Chondrocyte (in vitro differentiated cells): ENCODE results near the gene ZNF554. TPM values are rescaled to one million over a fixed set of nuclear protein-coding genes. Genes with fewer than 3 reads are reported as not detected.

Experiments used
- DNase-seq: peaks from one replicate; pipeline ENCODE4 v3.0.0; 2021; ENCODE audit warnings: mixed read lengths, low spot score
- H3K27ac Mint-ChIP-seq: one replicate; pipeline ENCODE4 v1.8.0; 2021; ENCODE audit warnings: mild to moderate bottlenecking, moderate library complexity, mixed read lengths; ENCODE audit not compliant: unreplicated experiment
- H3K27me3 Mint-ChIP-seq: 2 replicates; pipeline ENCODE4 v1.8.0; 2021; ENCODE audit warnings: low read depth, mixed read lengths
- H3K36me3 Mint-ChIP-seq: 2 replicates; pipeline ENCODE4 v1.8.0; 2021; ENCODE audit warnings: low read depth, mixed read lengths
- H3K4me1 Mint-ChIP-seq: 2 replicates; pipeline ENCODE4 v1.8.0; 2021; ENCODE audit warnings: low read depth, mild to moderate bottlenecking, mixed read lengths
- H3K4me3 Mint-ChIP-seq: one replicate; pipeline ENCODE4 v1.8.0; 2021; ENCODE audit warnings: mild to moderate bottlenecking, moderate library complexity, mixed read lengths; ENCODE audit not compliant: unreplicated experiment
- H3K9me3 Mint-ChIP-seq: 2 replicates; pipeline ENCODE4 v1.8.0; 2021; ENCODE audit warnings: low read depth, mixed read lengths
- total RNA-seq: library from RNA; stranded (reverse); gene quantifications from 3 replicates; pipeline ENCODE4 v1.2.1, GENCODE V29; 2021
- TF ChIP-seq, protein P1 (sequence below): fragments of 200-600 bp; sonication (generic); IDR thresholded peaks from 2 replicates; pipeline ENCODE4 v1.5.0; 2021; ENCODE audit warnings: antibody characterized with exemption, mild to moderate bottlenecking, moderate library complexity

ZNF554 gene
- total RNA-seq, 1 donor from 2014 or later = 4.1 TPM

DNA sequence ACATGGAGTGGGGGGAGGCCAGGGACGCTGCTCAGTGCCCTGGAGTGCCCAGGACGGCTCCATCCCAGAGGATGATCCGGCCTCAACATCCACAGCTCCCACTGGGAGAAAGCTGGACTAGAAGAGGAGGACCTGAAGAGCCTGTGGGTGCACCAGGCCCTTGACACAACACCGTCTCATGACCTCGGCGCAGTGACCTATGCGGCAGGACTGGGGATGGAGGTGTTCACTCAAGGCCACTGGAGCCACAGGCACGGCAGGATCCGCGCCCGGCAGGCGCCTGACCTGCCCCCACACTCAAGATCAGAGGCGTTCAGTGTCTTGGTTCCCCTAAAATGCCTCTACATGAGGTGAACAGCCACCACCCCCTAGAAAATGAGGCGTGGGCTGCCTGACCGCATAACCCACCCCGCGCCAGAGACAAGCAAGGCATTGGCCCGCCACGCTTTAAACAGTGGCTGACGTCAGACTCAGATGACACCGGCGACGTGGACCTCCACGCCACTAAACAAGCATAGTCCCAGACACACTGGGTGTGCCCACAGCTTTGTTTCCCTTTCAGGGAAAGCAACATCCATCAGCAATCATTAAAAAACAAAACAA is 44.6 kb upstream of the ZNF554 start:
- no peak overlapping the region for H3K4me3 Mint-ChIP-seq
- peaks cover 1% of the 10 kb centered on the region for H3K36me3 Mint-ChIP-seq
- H3K27me3 Mint-ChIP-seq = no peaks in the 10 kb centered on the region
- DNase-seq = no peak
- no peaks in the 10 kb centered on the region for H3K9me3 Mint-ChIP-seq
- peak overlapping the region; percentile 52 for H3K27ac Mint-ChIP-seq
- TF ChIP-seq, protein P1, sequence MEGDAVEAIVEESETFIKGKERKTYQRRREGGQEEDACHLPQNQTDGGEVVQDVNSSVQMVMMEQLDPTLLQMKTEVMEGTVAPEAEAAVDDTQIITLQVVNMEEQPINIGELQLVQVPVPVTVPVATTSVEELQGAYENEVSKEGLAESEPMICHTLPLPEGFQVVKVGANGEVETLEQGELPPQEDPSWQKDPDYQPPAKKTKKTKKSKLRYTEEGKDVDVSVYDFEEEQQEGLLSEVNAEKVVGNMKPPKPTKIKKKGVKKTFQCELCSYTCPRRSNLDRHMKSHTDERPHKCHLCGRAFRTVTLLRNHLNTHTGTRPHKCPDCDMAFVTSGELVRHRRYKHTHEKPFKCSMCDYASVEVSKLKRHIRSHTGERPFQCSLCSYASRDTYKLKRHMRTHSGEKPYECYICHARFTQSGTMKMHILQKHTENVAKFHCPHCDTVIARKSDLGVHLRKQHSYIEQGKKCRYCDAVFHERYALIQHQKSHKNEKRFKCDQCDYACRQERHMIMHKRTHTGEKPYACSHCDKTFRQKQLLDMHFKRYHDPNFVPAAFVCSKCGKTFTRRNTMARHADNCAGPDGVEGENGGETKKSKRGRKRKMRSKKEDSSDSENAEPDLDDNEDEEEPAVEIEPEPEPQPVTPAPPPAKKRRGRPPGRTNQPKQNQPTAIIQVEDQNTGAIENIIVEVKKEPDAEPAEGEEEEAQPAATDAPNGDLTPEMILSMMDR = no peak
- H3K4me1 Mint-ChIP-seq = peaks cover 15% of the 10 kb centered on the region

DNA sequence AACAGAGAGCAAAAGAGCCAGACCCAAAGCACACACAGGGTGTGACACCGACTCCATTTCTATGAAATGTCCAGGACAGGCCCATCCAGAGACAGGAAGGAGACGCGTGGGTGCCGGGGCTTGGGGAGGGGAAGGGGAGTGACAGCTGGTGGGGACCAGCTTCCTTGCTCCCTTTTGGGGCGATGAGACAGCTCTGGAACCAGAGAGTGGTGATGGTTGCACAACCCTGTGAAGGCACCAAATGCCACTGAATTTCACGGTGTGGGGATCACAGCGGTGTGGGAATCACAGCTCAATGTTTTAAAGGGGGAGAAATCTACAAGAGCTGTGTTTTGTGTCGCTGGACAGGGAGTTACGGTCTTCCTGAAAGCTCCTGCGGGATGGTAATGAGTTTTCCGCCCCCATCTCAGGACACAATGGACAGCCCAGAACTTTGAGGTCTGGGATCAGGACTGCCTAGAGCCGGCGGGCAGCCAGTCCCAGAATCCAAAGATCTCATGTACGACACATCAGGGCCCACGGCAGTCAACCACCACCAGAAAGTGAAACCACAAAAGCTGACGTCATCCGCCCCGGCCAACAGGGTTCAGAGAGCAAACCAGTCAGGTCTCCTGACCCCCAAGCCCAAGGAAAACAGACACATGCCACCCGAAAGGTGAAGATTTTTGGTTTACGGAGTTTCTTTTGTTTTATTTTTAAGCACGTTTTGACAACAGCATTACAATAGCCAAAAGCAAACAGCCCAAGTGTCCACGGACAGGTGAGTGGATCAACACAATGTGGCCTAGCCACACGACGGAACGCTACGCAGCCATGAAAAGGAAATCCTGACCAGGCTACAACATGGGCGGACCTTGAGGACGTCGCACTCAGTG is 43.9 kb upstream of the ZNF554 start:
- DNase-seq = no peak
- Mint-ChIP-seq H3K27ac (peak overlapping the region; percentile 52), H3K4me3 (no peak overlapping the region), H3K4me1 (peaks cover 17% of the 10 kb centered on the region), H3K36me3 (peaks cover 1% of the 10 kb centered on the region), H3K9me3 (no peaks in the 10 kb centered on the region), H3K27me3 (no peaks in the 10 kb centered on the region)
- TF ChIP-seq, protein P1 = no peak

DNA sequence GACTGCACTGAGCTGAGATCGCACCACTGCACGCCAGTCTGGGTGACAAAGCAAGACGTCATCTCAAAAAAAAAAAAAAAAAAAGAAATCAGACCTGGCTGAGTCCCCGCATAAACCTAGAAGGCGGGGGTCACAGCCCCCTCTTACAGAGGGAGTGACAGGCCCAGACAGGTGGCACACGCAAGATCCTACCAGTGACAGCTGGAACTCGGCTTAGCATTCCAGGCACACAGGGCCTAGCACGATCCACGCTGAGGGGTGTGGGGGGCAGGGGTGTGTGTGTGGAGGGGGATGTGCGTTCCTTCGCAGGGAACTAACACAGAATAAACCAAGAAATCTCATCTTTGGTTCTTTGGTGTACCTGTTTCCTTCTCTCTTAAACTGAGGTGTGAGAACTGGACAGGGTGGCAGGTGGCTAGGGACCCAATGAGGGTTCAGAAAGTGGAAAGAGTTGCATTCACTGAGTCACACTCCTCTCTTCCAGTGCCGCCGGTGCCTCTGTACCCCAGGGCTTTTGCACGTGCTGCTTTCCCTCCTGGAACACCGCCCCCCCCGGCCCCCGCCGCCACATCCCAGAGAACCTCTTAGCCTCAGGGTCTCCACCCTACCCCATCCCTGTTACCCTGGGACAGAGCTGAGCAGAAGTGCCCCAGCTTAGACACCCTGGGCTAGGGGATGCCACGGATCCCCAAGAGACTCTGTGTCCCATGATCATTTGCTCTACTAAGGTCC is 41.5 kb upstream of the ZNF554 start:
- peaks cover 32% of the 10 kb centered on the region for H3K4me1 Mint-ChIP-seq

DNA sequence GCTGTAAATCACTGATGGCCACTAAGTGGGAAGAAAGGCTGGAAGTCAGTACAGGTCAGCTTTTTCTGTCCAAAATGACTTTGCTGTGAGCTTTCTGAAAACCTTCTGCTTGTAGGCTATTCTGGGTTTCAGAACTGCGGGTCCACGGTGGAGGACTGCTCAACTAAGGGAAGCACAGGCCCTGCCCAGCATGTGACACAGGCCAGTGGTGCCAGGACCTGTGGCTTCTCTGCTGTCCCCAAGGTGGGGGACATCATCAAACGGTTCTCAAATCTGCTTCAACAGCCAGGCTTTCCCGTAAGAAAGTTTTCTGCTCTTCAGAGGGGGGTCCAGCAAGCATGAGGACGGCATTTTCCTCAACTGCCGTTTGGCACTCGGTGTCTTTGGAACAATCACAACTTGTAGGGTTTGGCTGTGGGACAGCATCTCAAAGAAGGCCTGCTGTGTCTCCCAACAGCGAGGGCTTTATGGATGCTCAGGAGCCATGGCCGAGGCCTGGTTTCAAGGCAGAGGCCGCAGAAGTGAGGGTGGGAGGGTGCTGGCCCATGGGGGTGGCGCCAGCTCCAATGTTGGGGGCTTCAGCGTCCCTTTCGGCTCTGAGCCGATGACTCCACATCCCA is 40.4 kb upstream of the ZNF554 start:
- no peaks in the 10 kb centered on the region for H3K9me3 Mint-ChIP-seq
- peaks cover 1% of the 10 kb centered on the region for H3K36me3 Mint-ChIP-seq

More for the DNA sequence above, 41.5 kb upstream of the ZNF554 start:
- Mint-ChIP-seq H3K36me3 (peaks cover 1% of the 10 kb centered on the region), H3K27ac (no peak overlapping the region), H3K4me3 (no peak overlapping the region), H3K9me3 (no peaks in the 10 kb centered on the region), H3K27me3 (no peaks in the 10 kb centered on the region)
- TF ChIP-seq, protein P1 = no peak
- no peak for DNase-seq

More for the DNA sequence above, 40.4 kb upstream of the ZNF554 start:
- no peak for DNase-seq
- peaks cover 40% of the 10 kb centered on the region for H3K4me1 Mint-ChIP-seq
- H3K27ac Mint-ChIP-seq = no peak overlapping the region
- H3K27me3 Mint-ChIP-seq = no peaks in the 10 kb centered on the region
- TF ChIP-seq, protein P1 = no peak
- H3K4me3 Mint-ChIP-seq = no peak overlapping the region
